Stimulated activated CD8-positive, alpha-beta memory T cell treated with anti-CD3 and anti-CD28 coated beads, Interleukin-7, amount 100 ng/mL, for 4 hours (primary cell): Measurements from ENCODE around the gene ZSCAN4.

ENCODE experiments used
- DNase-seq, 2 donors: peaks; one replicate each; pipeline ENCODE4 v3.0.0-alpha.2; 2020; ENCODE audit warnings: low read depth in 2 of 2

Gene ZSCAN4

DNA sequence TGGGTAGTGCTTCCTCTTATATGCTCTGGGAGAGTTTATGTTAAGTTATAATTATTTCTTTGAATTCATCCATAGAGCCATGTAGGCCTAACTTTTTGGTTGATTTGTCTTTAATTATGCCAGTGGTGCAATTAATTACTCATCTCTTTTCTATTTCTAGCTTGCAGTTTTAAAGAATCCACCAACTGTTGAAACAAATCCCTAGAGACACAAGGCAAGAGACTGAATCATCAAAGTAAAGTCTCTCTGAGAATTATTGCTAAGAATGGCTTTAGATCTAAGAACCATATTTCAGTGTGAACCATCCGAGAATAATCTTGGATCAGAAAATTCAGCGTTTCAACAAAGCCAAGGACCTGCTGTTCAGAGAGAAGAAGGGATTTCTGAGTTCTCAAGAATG lies 7.1 kb downstream of the ZSCAN4 start:
- no peak for DNase-seq

DNA sequence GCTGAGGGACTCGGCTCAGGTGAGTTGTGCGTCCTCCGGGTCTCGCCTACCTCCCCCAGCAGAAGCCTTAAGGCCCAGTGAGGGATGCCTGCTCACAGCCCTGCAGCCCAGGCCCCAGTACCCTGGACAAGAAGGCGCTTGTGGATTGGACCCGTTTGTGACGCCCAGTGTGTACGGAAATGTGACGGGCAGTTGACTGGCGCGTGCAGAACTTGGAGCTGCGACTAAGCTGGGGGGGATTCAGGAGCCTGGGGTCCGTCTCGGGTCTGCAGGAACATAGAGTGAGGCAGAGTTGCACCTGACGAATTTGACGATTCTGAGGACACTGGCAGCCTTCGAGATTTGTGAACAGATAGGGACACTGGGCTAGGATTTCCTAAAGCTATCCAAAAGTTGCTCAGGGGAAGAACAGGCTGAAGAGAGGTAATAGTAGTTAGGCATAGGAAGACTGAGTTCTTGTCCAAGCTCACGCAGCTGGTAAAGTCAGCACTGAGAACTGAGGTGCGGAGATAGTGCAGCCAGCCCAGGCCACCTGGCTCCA lies 13.6 kb downstream of the ZSCAN4 start:
- no peak for DNase-seq

DNA sequence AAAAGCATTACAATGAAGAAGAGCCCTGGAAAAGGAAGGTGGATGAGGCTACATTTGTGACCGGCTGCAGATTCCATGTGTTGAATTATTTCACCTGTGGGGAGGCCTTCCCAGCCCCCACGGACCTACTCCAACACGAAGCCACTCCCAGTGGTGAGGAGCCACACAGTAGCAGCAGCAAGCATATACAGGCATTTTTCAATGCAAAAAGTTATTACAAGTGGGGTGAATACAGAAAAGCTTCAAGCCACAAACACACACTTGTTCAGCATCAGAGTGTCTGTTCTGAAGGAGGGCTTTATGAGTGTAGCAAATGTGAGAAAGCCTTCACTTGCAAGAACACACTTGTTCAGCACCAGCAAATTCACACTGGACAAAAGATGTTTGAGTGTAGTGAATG lies 18.0 kb downstream of the ZSCAN4 start:
- DNase-seq: no peak

DNA sequence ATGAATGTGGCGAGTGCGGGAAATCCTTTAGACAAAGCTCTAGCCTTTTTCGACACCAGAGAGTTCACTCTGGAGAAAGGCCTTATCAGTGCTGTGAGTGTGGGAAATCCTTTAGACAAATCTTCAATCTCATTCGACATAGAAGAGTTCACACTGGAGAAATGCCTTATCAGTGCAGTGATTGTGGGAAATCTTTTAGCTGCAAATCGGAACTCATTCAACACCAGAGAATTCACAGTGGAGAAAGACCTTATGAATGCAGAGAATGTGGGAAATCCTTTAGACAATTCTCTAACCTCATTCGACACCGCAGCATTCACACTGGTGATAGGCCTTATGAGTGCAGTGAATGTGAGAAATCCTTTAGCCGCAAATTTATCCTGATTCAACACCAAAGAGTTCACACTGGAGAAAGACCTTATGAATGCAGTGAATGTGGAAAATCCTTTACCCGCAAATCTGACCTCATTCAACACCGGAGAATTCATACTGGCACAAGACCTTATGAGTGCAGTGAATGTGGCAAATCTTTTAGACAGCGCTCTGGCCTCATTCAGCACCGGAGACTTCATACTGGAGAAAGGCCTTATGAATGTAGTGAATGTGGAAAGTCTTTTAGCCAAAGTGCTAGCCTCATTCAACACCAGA lies 18.8 kb downstream of the ZSCAN4 start:
- DNase-seq: no peak

GRCh38 chr19:57688011-57688763 lies 19.5 kb downstream of the ZSCAN4 start:
- no peak for DNase-seq

GRCh38 chr19:57689750-57690149 lies 21.0 kb downstream of the ZSCAN4 start:
- no peak for DNase-seq

DNA sequence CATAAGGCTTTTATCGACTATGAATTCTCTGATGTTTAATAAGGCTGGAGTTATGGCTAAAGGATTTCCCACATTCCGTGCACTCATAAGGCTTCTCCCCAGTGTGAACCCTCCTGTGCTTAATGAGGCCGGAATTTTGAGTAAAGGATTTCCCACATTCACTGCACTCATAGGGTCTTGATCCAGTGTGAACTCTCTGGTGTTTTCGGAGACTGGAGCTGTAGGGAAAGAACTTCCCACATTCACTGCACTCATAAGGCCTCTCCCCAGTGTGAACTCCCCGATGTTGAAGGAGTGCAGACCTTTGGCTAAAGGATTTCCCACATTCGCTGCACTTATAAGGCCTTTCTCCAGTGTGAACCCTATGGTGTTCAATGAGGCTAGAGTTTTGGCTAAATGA lies 32.9 kb downstream of the ZSCAN4 start:
- DNase-seq: no peak

GRCh38 chr19:57706346-57706745 lies 37.6 kb downstream of the ZSCAN4 start:
- no peak for DNase-seq

DNA sequence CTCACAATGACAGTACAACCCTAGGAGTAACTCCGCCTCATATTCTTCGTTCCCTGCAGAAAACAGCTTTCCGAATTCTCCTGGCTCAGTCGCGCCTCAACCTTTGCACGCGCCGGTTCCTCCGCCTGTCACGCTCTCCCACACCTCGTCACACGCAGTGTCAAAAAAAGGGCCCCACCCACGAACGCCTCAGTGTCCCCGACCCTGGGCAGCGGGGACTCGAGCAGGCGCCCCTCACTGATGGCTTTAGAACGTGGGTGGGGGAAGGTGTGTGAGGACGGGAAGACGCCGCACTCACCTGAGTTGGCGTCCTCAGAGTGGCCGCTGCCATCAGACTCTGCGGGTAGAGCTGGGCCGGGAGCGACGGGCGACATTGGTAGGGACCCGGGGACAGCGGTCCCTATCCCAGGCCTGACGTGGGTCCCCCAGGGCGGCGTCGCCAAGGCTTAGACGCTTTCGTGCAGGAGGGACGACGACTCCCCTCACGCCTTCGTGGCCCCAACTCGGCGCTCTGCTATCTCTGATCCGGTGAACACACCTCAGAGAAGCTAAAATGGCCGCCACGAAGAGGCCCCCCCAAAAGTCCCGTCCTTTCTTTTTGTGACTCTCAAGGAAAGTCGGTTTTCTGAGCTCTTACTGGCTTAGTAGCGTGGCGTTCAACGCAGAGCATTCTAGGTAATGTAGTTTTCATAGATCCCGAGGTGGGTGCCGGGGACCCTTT lies 40.1 kb downstream of the ZSCAN4 start, which contains the start of gene ZNF154:
Gene ZNF154, minus strand, starts transcription at position 564 of the 721 bp plus-strand sequence. Its CDS starts 233 bp downstream, at position 331.
- peak; percentile 19 to 30 for DNase-seq

DNA sequence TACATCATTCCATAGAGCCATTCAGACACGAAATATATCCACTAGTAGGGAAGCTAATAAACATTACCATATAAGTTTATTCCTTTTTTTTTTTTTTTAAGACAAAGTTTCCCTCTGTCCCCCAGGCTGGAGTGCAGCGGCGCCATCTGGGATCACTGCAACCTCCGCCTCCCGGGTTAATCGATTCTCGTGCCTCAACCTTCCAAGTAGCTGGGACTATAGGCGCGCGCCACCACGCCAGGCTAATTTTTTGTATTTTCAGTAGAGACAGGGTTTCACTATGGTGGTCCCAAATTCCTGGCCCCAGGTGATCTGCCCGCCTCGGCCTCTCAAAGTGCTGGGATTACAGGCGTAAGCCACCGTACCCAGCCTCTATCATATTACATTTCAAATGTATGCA lies 40.9 kb downstream of the ZSCAN4 start:
- DNase-seq: no peak

GRCh38 chr19:57712222-57712621 lies 43.5 kb downstream of the ZSCAN4 start:
- DNase-seq: no peak

DNA sequence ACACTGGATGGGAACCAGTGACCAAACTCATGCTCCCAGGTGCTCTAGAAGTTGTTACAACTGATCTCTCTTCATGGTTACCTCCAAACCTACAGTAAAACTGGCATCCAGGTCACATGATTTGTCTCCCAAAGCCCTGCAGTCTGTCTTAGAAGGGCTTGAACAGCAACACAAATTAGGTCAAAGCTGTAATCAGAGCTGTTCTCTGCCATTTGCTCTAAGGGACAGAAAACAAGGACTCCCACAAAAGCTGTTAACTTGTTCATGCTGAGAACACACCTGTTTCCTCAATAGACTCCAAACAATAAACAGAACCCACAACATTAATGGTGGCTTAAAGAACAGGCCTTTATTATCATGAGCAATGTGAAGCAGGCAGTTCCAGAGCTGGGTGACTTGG lies 50.7 kb downstream of the ZSCAN4 start:
- no peak for DNase-seq

GRCh38 chr19:57719901-57720519 lies 51.3 kb downstream of the ZSCAN4 start:
- DNase-seq: no peak

DNA sequence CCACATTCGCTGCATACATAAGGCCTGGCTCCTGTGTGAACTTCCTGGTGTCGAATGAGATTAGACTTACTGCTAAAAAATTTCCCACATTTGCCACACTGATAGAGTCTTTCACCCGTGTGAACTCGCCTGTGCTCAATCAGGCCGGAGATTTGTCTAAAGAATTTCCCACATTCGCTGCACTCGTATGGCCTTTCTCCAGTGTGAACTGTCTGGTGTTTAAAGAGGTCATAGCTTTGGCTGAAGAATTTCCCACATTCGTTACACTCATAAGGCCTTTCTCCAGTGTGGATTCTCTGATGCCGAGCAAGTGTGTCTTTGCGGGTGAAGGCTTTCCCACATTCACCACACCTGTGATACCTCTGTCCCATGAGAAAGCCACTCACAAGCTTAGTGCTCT lies 52.1 kb downstream of the ZSCAN4 start:
- DNase-seq: no peak
